ENCODE measurements around the gene HDAC11.

DNA sequence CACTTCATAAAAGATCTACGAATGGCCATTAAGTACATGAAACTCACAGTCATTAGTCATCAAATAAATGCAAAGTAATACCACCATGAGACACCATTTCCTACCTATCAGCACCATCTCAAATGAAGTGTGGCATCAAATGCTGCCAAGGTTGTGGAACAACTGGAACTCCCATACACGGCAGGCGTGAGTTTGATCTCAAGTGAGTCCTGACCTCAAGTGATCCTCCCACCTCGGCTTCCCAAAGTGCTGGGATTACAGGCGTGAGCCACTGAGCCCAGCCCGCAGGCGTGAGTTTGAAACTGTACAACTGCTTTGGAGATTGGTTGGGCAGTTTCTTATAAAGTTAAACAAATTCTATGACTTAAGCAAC, 28.8 kb upstream of the HDAC11 start:
- TF ChIP-seq MAZ (IDR thresholded peaks at IDR 0.05; ENCODE audit: borderline replicate concordance, low read depth, low read length) = no peak
- TF ChIP-seq, protein P1, sequence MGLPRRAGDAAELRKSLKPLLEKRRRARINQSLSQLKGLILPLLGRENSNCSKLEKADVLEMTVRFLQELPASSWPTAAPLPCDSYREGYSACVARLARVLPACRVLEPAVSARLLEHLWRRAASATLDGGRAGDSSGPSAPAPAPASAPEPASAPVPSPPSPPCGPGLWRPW (IDR thresholded peaks at IDR 0.05) = no peak
- no peak for TF ChIP-seq CTCF (IDR thresholded peaks at IDR 0.05)
- TF ChIP-seq HMGXB4 (CRISPR knock-in tag; IDR thresholded peaks at IDR 0.05; ENCODE audit: borderline replicate concordance) = no peak
- TF ChIP-seq POLR2A (IDR thresholded peaks at IDR 0.05; ENCODE audit: low read length) = no peak
- TF ChIP-seq ELK1 (IDR thresholded peaks at IDR 0.05; ENCODE audit: low read depth, low read length) = no peak
- no peak for TF ChIP-seq CEBPB (IDR thresholded peaks at IDR 0.05)
- no peak for TF ChIP-seq EHF (CRISPR knock-in tag; IDR thresholded peaks at IDR 0.05)
- TF ChIP-seq EP300 (IDR thresholded peaks at IDR 0.05) = no peak

Measured in A549 (cell line).